ENCODE measurements around the gene HBQ1. TPM values are rescaled to one million over a fixed set of nuclear protein-coding genes. Genes with fewer than 3 reads are reported as not detected.
"Not testable (repeated sequence)": the region's sequence is repeated elsewhere in the genome, so short reads cannot be mapped to it uniquely, and the experiment has no call there.

The HBQ1 gene
- total RNA-seq, 1 donor, result not detected

- H3K4me2 ChIP-seq (ENCODE audit: insufficient read depth, low read length); H2AFZ ChIP-seq (ENCODE audit: low read length); H3K36me3 ChIP-seq (ENCODE audit: insufficient read depth, low read length); H3K79me2 ChIP-seq (ENCODE audit: insufficient read depth, low read length); H3K27ac ChIP-seq (ENCODE audit: low read depth, low read length); H4K20me1 ChIP-seq (ENCODE audit: insufficient read depth, low read length); H3K4me1 ChIP-seq (ENCODE audit: insufficient read depth, low read length); H3K4me3 ChIP-seq (ENCODE audit: insufficient read depth, low read length); H3K9me3 ChIP-seq (ENCODE audit: low read depth, low read length): not testable (repeated sequence)
- DNase-seq (ENCODE audit: insufficient read length, low spot score, missing footprints), result peak; percentile 78
- peaks cover 37% of the 10 kb centered on the region for H3K27me3 ChIP-seq (ENCODE audit: insufficient read depth, low read length)
Observed at GRCh38 chr16:173928-174769, 6.1 kb upstream of the HBQ1 start.

- no peak overlapping the region for H2AFZ ChIP-seq (ENCODE audit: low read length)
- H3K9me3 ChIP-seq (ENCODE audit: low read depth, low read length), result no peaks in the 10 kb centered on the region
- TF ChIP-seq CTCF (IDR thresholded peaks at IDR 0.05; ENCODE audit: extremely low read depth, low read depth, low read length), result no peak
- no peaks in the 10 kb centered on the region for H3K79me2 ChIP-seq (ENCODE audit: insufficient read depth, low read length)
- H3K36me3 ChIP-seq (ENCODE audit: insufficient read depth, low read length), result no peaks in the 10 kb centered on the region
- no peak overlapping the region for H3K27ac ChIP-seq (ENCODE audit: low read depth, low read length)
- H3K4me1 ChIP-seq (ENCODE audit: insufficient read depth, low read length), result no peaks in the 10 kb centered on the region
- no peak overlapping the region for H3K4me3 ChIP-seq (ENCODE audit: insufficient read depth, low read length)
- DNase-seq (ENCODE audit: insufficient read length, low spot score, missing footprints), result peak; percentile 87
- no peak overlapping the region for H3K4me2 ChIP-seq (ENCODE audit: insufficient read depth, low read length)
- H4K20me1 ChIP-seq (ENCODE audit: insufficient read depth, low read length), result peaks cover 3% of the 10 kb centered on the region
- peaks cover 46% of the 10 kb centered on the region for H3K27me3 ChIP-seq (ENCODE audit: insufficient read depth, low read length)
Observed at GRCh38 chr16:175011-175949, 5.0 kb upstream of the HBQ1 start.

GRCh38 chr16:176006-176405 lies 4.3 kb upstream of the HBQ1 start:
- not testable (repeated sequence) for H4K20me1 ChIP-seq (ENCODE audit: insufficient read depth, low read length); H3K4me3 ChIP-seq (ENCODE audit: insufficient read depth, low read length); DNase-seq (ENCODE audit: insufficient read length, low spot score, missing footprints); H3K4me2 ChIP-seq (ENCODE audit: insufficient read depth, low read length); H3K79me2 ChIP-seq (ENCODE audit: insufficient read depth, low read length); H2AFZ ChIP-seq (ENCODE audit: low read length); H3K36me3 ChIP-seq (ENCODE audit: insufficient read depth, low read length); H3K27ac ChIP-seq (ENCODE audit: low read depth, low read length); H3K9me3 ChIP-seq (ENCODE audit: low read depth, low read length); H3K4me1 ChIP-seq (ENCODE audit: insufficient read depth, low read length)
- peaks cover 42% of the 10 kb centered on the region for H3K27me3 ChIP-seq (ENCODE audit: insufficient read depth, low read length)

- not testable (repeated sequence) for H3K36me3 ChIP-seq (ENCODE audit: insufficient read depth, low read length); H3K27ac ChIP-seq (ENCODE audit: low read depth, low read length); H4K20me1 ChIP-seq (ENCODE audit: insufficient read depth, low read length); H2AFZ ChIP-seq (ENCODE audit: low read length); DNase-seq (ENCODE audit: insufficient read length, low spot score, missing footprints); H3K4me3 ChIP-seq (ENCODE audit: insufficient read depth, low read length); H3K79me2 ChIP-seq (ENCODE audit: insufficient read depth, low read length); H3K9me3 ChIP-seq (ENCODE audit: low read depth, low read length); H3K4me1 ChIP-seq (ENCODE audit: insufficient read depth, low read length); H3K4me2 ChIP-seq (ENCODE audit: insufficient read depth, low read length)
- peaks cover 42% of the 10 kb centered on the region for H3K27me3 ChIP-seq (ENCODE audit: insufficient read depth, low read length)
Observed at GRCh38 chr16:176477-177382, 3.5 kb upstream of the HBQ1 start, which contains the start of gene HBA1. HBA1 (plus strand) TSS chr16:176680; CDS start chr16:176717, 37 bp downstream.

- peak; percentile 91 for DNase-seq (ENCODE audit: insufficient read length, low spot score, missing footprints)
- Histone ChIP-seq H3K27ac (ENCODE audit: low read depth, low read length) (no peak overlapping the region), H3K36me3 (ENCODE audit: insufficient read depth, low read length) (no peaks in the 10 kb centered on the region), H3K4me2 (ENCODE audit: insufficient read depth, low read length) (no peak overlapping the region), H2AFZ (ENCODE audit: low read length) (no peak overlapping the region), H4K20me1 (ENCODE audit: insufficient read depth, low read length) (peaks cover 7% of the 10 kb centered on the region), H3K4me3 (ENCODE audit: insufficient read depth, low read length) (no peak overlapping the region), H3K4me1 (ENCODE audit: insufficient read depth, low read length) (peaks cover 8% of the 10 kb centered on the region), H3K79me2 (ENCODE audit: insufficient read depth, low read length) (no peaks in the 10 kb centered on the region), H3K27me3 (ENCODE audit: insufficient read depth, low read length) (peaks cover 42% of the 10 kb centered on the region), H3K9me3 (ENCODE audit: low read depth, low read length) (no peaks in the 10 kb centered on the region)
- TF ChIP-seq CTCF (IDR thresholded peaks at IDR 0.05; ENCODE audit: extremely low read depth, low read depth, low read length), result no peak
Observed at GRCh38 chr16:177394-177822, 2.9 kb upstream of the HBQ1 start.
